HepG2 (cell line): ENCODE results near the gene EIF5B. TPM values are rescaled to one million over a fixed set of nuclear protein-coding genes. Genes with fewer than 3 reads are reported as not detected.
A peak's percentile ranks its signal among the peaks of the same experiment; 100 is the strongest.

ENCODE experiments used
- CHD4 ChIP-seq: fragments of 200-600 bp; sonication (generic); IDR thresholded peaks from 2 replicates; pipeline ENCODE4 v1.7.0; 2017; ENCODE audit warnings: mild to moderate bottlenecking, low read length, borderline replicate concordance
- CREM ChIP-seq, 2 experiments: sonication (generic) in 1 of 2; formaldehyde crosslinking in 1 of 2; IDR thresholded peaks; 2 replicates each; pipeline versions ENCODE4 v1.4.0 to v1.6.1; 2016 to 2020; ENCODE audit warnings: antibody characterized with exemption in 1 of 2, mild to moderate bottlenecking in 1 of 2, missing genetic modification reagents in 1 of 2
- FOXK1 ChIP-seq: sonication (generic); formaldehyde crosslinking; IDR thresholded peaks from 2 replicates; pipeline ENCODE4 v1.4.0; 2020; ENCODE audit warnings: low read depth, missing genetic modification reagents, borderline replicate concordance
- GMEB2 ChIP-seq: IDR thresholded peaks from 2 replicates; pipeline ENCODE4 v1.6.1; 2016; ENCODE audit warnings: missing biosample characterization, missing genetic modification reagents, low read depth
- MLLT10 ChIP-seq: sonication (generic); formaldehyde crosslinking; IDR thresholded peaks from 2 replicates; pipeline ENCODE4 v1.4.0; 2020; ENCODE audit warnings: missing genetic modification reagents
- MXI1 ChIP-seq: IDR thresholded peaks from 3 replicates; pipeline ENCODE4 v1.6.1; 2012; ENCODE audit warnings: low read depth, low read length, inconsistent platforms, borderline replicate concordance
- PAF1 ChIP-seq: IDR thresholded peaks from 2 replicates; pipeline ENCODE4 v1.6.1; 2016; ENCODE audit warnings: missing genetic modification reagents, missing compliant biosample characterization
- RBAK ChIP-seq: sonication (generic); formaldehyde crosslinking; IDR thresholded peaks from 2 replicates; pipeline ENCODE4 v1.5.1; 2020; ENCODE audit warnings: mild to moderate bottlenecking, missing genetic modification reagents
- SCMH1 ChIP-seq: sonication (generic); formaldehyde crosslinking; IDR thresholded peaks from 2 replicates; pipeline ENCODE4 v1.9.0; 2021; ENCODE audit warnings: missing genetic modification reagents, mild to moderate bottlenecking, borderline replicate concordance
- SKIL ChIP-seq: sonication (generic); formaldehyde crosslinking; IDR thresholded peaks from 2 replicates; pipeline ENCODE4 v1.8.0; 2022; ENCODE audit warnings: missing genetic modification reagents, mild to moderate bottlenecking, moderate library complexity, borderline replicate concordance
- SMARCE1 ChIP-seq: fragments of 450-650 bp; IDR thresholded peaks from 2 replicates; pipeline ENCODE4 v1.6.1; 2017; ENCODE audit warnings: borderline replicate concordance
- SP140L ChIP-seq: sonication (generic); formaldehyde crosslinking; IDR thresholded peaks from 2 replicates; pipeline ENCODE4 v1.4.0; 2020; ENCODE audit warnings: missing genetic modification reagents, borderline replicate concordance
- THAP8 ChIP-seq: sonication (generic); formaldehyde crosslinking; IDR thresholded peaks from 2 replicates; pipeline ENCODE4 v1.5.1; 2020; ENCODE audit warnings: missing genetic modification reagents, mild to moderate bottlenecking, borderline replicate concordance
- ZKSCAN8 ChIP-seq: IDR thresholded peaks from 2 replicates; pipeline ENCODE4 v1.6.1; 2016; ENCODE audit warnings: borderline replicate concordance, missing genetic modification reagents, missing compliant biosample characterization
- ZNF138 ChIP-seq: sonication (generic); formaldehyde crosslinking; IDR thresholded peaks from 2 replicates; pipeline ENCODE4 v1.5.0; 2020; ENCODE audit warnings: mild to moderate bottlenecking, low read depth, missing genetic modification reagents
- ZNF451 ChIP-seq: sonication (generic); formaldehyde crosslinking; IDR thresholded peaks from 2 replicates; pipeline ENCODE4 v1.5.0; 2020; ENCODE audit warnings: mild to moderate bottlenecking, missing genetic modification reagents
- ZNF512 ChIP-seq: sonication (generic); formaldehyde crosslinking; IDR thresholded peaks from 2 replicates; pipeline ENCODE4 v1.4.0; 2020; ENCODE audit warnings: mild to moderate bottlenecking, missing genetic modification reagents
- ZNF556 ChIP-seq: sonication (generic); formaldehyde crosslinking; IDR thresholded peaks from 2 replicates; pipeline ENCODE4 v1.4.0; 2020; ENCODE audit warnings: mild to moderate bottlenecking, missing genetic modification reagents, borderline replicate concordance
- ZNF580 ChIP-seq: IDR thresholded peaks from 2 replicates; pipeline ENCODE4 v1.6.1; 2016; ENCODE audit warnings: low read depth, borderline replicate concordance
- ZSCAN12 ChIP-seq: sonication (generic); formaldehyde crosslinking; IDR thresholded peaks from 2 replicates; pipeline ENCODE4 v1.9.0; 2021; ENCODE audit warnings: mild to moderate bottlenecking, missing genetic modification reagents
- polyA plus RNA-seq, 8 experiments: library from polyadenylated mRNA; depleted of rRNA in 3 of 8; stranded (reverse) in 7 of 8; unstranded in 1 of 8; fragments of >200 nt; fragmentation: Illumina TruSeq in 4 of 8; extraction: Trizol in 4 of 8; gene quantifications; 2 replicates each; pipeline versions ENCODE4 v1.2.1 to v1.2.3, GENCODE V29; 2011 to 2016; ENCODE audit warnings: low read depth in 4 of 8, missing spikeins in 1 of 8, mixed read lengths in 1 of 8; ENCODE audit not compliant: insufficient read depth in 1 of 8
- total RNA-seq, 5 experiments: library from RNA; depleted of rRNA; stranded (reverse); fragments of >200 nt; fragmentation: Illumina TruSeq; extraction: Trizol; gene quantifications; 2 replicates each; pipeline ENCODE4 v1.2.3, GENCODE V29; 2016; ENCODE audit warnings: low read depth in 1 of 5
- TF ChIP-seq, protein P1 (sequence below): IDR thresholded peaks from 2 replicates; pipeline ENCODE4 v1.6.1; 2012; ENCODE audit warnings: inconsistent platforms

The EIF5B gene
- total and polyA plus RNA-seq, 2 of the 13 experiments (the other 11 are each of a cell fraction or from before 2014, with no cell fraction given), result 8.8 to 32.1 TPM

DNA sequence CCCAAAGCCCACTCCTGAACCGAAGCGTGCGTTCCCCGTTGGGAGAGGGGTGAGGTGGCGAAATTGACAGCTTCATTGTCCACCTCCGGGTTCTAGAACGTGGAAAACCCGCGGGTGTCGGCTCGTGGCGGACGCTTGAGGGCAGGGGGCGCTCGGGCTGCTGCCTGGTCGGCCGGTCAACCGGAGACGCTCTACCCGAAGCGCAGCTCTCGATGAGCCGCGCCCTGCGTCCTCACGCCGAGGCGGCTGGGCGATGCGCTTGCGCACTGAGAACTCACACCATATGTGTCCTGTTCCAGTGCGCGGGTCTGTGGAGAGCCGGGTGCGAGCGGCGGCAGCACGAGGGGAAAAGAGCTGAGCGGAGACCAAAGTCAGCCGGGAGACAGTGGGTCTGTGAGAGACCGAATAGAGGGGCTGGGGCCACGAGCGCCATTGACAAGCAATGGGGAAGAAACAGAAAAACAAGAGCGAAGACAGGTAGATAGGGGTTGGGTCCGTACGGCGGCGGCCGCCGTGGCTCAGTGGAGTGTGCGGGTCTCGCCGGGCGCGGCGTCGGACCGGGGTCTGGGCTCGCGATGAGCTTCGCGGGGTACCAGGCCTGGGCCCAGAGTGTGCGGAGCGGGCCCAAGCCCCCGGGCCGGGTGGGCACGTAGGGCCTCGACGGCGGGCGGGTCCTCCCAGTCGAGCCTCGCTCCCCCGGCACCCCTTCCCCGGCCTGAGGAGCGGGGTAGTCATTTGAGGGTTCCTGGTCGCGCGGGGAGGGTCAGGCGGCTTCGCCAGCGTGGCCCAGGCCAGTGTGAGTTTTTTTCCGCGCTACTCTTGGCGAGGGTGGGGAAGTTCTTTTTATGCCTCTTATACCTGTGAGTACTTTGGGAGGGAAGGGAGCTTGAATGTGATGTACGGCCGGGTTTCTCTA is at the start of gene EIF5B (continued):
- TF ChIP-seq CREM (IDR thresholded peaks at IDR 0.05), result peak; percentile 27; the same call in 1 of the 2 replicates
- no peak for TF ChIP-seq CREM (CRISPR knock-in tag; IDR thresholded peaks at IDR 0.05)
- peak; percentile 88 for TF ChIP-seq ZNF451 (CRISPR knock-in tag)
- TF ChIP-seq GMEB2 (CRISPR knock-in tag), result peak; percentile 99
- TF ChIP-seq THAP8 (CRISPR knock-in tag), result 0 out of 2 replicates have a peak, but pooled peaks have one; percentile 48
- TF ChIP-seq ZNF580 (CRISPR knock-in tag), result 0 out of 2 replicates have a peak, but pooled peaks have one; percentile 39
- no peak for TF ChIP-seq SMARCE1
- TF ChIP-seq ZNF138 (CRISPR knock-in tag), result peak; percentile 76; the same call in 1 of the 2 replicates
- TF ChIP-seq ZNF556 (CRISPR knock-in tag), result peak; percentile 95
- TF ChIP-seq, protein P1, sequence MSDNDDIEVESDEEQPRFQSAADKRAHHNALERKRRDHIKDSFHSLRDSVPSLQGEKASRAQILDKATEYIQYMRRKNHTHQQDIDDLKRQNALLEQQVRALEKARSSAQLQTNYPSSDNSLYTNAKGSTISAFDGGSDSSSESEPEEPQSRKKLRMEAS, result peak; percentile 94
- peak; percentile 95; the same call in 1 of the 2 replicates for TF ChIP-seq FOXK1 (CRISPR knock-in tag)
- peak; percentile 93 for TF ChIP-seq ZSCAN12 (CRISPR knock-in tag)
- TF ChIP-seq MXI1, result peak; percentile 91; the same call in 2 of the 3 replicates
- peak; percentile 68; the same call in 1 of the 2 replicates for TF ChIP-seq RBAK
- peak; percentile 71; the same call in 1 of the 2 replicates for TF ChIP-seq SKIL (CRISPR knock-in tag)
- no peak for TF ChIP-seq CHD4
- TF ChIP-seq PAF1 (CRISPR knock-in tag), result no peak
- no peak for TF ChIP-seq MLLT10 (CRISPR knock-in tag)
- TF ChIP-seq SCMH1 (CRISPR knock-in tag), result no peak
- no peak for TF ChIP-seq SP140L
- TF ChIP-seq ZKSCAN8 (CRISPR knock-in tag), result peak; percentile 33; the same call in 1 of the 2 replicates
- no peak for TF ChIP-seq ZNF512 (CRISPR knock-in tag)
